ENCODE results near the gene TENM3. TPM values are rescaled to one million over a fixed set of nuclear protein-coding genes. Genes with fewer than 3 reads are reported as not detected.
"Not testable (repeated sequence)": the region's sequence is repeated elsewhere in the genome, so short reads cannot be mapped to it uniquely, and the experiment has no call there.

Gene TENM3
- not detected in 2 replicates for total RNA-seq

GRCh38 chr4:182243204-182243603 lies at the start of gene TENM3:
TENM3 (plus strand) TSS chr4:182243402; CDS start chr4:182324021, 80,619 bp downstream.
- DNase-seq (ENCODE audit: low spot score); H3K27ac Mint-ChIP-seq; H3K36me3 Mint-ChIP-seq (ENCODE audit: low read depth); H3K4me3 Mint-ChIP-seq; H3K27me3 Mint-ChIP-seq (ENCODE audit: insufficient read depth); intact Hi-C loops (cut with micrococcal nuclease); H3K4me1 Mint-ChIP-seq (ENCODE audit: low read depth): not testable (repeated sequence)
- H3K9me3 Mint-ChIP-seq: peaks cover 17% of the 10 kb centered on the region

- intact Hi-C loops (cut with micrococcal nuclease): no loop called here
Observed at GRCh38 chr4:182194091-182194824, 48.9 kb upstream of the TENM3 start.

DNA sequence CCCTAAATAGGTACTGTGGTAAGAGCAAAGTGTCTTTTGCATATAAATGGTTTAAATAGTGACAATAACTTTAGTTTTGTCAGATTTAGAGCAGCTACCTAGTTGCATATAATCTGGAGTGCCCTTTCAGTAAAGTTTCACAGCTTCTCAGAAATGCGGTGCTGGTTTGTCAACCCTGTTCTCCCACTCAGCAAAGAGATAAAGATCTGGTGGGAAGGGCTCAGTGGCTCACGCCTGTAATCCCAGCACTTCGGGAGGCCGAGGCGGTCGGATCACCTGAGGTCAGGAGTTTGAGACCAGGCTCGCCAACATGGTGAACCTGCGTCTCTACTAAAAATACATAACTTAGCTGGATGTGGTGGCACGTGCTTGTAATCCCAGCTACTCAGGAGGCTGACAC lies 45.6 kb upstream of the TENM3 start:
- Mint-ChIP-seq H3K27ac (no peak overlapping the region), H3K4me3 (no peak overlapping the region), H3K4me1 (ENCODE audit: low read depth) (no peaks in the 10 kb centered on the region), H3K9me3 (no peaks in the 10 kb centered on the region), H3K36me3 (ENCODE audit: low read depth) (no peaks in the 10 kb centered on the region), H3K27me3 (ENCODE audit: insufficient read depth) (no peaks in the 10 kb centered on the region)
- DNase-seq (ENCODE audit: low spot score): no peak
- intact Hi-C loops (cut with micrococcal nuclease): no loop called here

More at GRCh38 chr4:182194091-182194824, 48.9 kb upstream of the TENM3 start:
- Mint-ChIP-seq H3K27me3 (ENCODE audit: insufficient read depth) (no peaks in the 10 kb centered on the region), H3K4me3 (no peak overlapping the region), H3K27ac (no peak overlapping the region), H3K9me3 (no peaks in the 10 kb centered on the region), H3K36me3 (ENCODE audit: low read depth) (no peaks in the 10 kb centered on the region), H3K4me1 (ENCODE audit: low read depth) (no peaks in the 10 kb centered on the region)
- no peak for DNase-seq (ENCODE audit: low spot score)

DNA sequence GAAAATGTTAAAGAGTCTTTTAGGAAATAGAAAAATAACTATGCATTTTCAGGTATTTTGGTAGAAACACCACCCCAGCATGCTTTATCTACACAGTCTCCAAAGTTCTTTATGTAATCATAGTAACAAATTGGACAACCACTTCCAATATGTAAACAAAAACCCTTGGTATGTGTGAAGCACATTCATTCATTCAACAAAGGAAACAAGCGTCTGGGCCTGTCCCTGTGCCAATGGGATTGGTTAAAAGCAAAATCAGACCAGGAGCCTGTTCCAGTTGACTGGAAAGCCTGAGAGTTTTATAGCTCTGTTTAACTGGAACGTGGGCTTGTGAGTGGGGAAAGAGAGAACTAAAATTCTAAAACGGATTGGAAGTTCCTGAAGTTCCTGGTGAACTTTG lies 41.3 kb upstream of the TENM3 start:
- H3K27me3 Mint-ChIP-seq (ENCODE audit: insufficient read depth): no peaks in the 10 kb centered on the region
- no peak overlapping the region for H3K27ac Mint-ChIP-seq
- H3K36me3 Mint-ChIP-seq (ENCODE audit: low read depth): no peaks in the 10 kb centered on the region
- no peaks in the 10 kb centered on the region for H3K9me3 Mint-ChIP-seq
- no peak overlapping the region for H3K4me3 Mint-ChIP-seq
- intact Hi-C loops (cut with micrococcal nuclease): no loop called here
- no peaks in the 10 kb centered on the region for H3K4me1 Mint-ChIP-seq (ENCODE audit: low read depth)
- no peak for DNase-seq (ENCODE audit: low spot score)

- Mint-ChIP-seq H3K36me3 (ENCODE audit: low read depth) (no peaks in the 10 kb centered on the region), H3K9me3 (no peaks in the 10 kb centered on the region), H3K27ac (no peak overlapping the region), H3K27me3 (ENCODE audit: insufficient read depth) (no peaks in the 10 kb centered on the region), H3K4me3 (no peak overlapping the region), H3K4me1 (ENCODE audit: low read depth) (no peaks in the 10 kb centered on the region)
- intact Hi-C loops (cut with micrococcal nuclease): no loop called here
- DNase-seq (ENCODE audit: low spot score): no peak
Observed at GRCh38 chr4:182202650-182203049, 40.6 kb upstream of the TENM3 start.

- DNase-seq (ENCODE audit: low spot score): no peak
- Mint-ChIP-seq H3K27me3 (ENCODE audit: insufficient read depth) (no peaks in the 10 kb centered on the region), H3K4me3 (no peak overlapping the region), H3K27ac (no peak overlapping the region), H3K9me3 (no peaks in the 10 kb centered on the region), H3K4me1 (ENCODE audit: low read depth) (no peaks in the 10 kb centered on the region), H3K36me3 (ENCODE audit: low read depth) (no peaks in the 10 kb centered on the region)
- intact Hi-C loops (cut with micrococcal nuclease): no loop called here
Observed at GRCh38 chr4:182203872-182204411, 39.3 kb upstream of the TENM3 start.

- no peaks in the 10 kb centered on the region for H3K27me3 Mint-ChIP-seq (ENCODE audit: insufficient read depth)
- no peak overlapping the region for H3K27ac Mint-ChIP-seq
- intact Hi-C loops (cut with micrococcal nuclease): no loop called here
- no peak overlapping the region for H3K4me3 Mint-ChIP-seq
- H3K4me1 Mint-ChIP-seq (ENCODE audit: low read depth): no peaks in the 10 kb centered on the region
- no peaks in the 10 kb centered on the region for H3K36me3 Mint-ChIP-seq (ENCODE audit: low read depth)
- no peaks in the 10 kb centered on the region for H3K9me3 Mint-ChIP-seq
- DNase-seq (ENCODE audit: low spot score): no peak
Observed at GRCh38 chr4:182205306-182205705, 37.9 kb upstream of the TENM3 start.

- no peak overlapping the region for H3K27ac Mint-ChIP-seq
- H3K4me3 Mint-ChIP-seq: no peak overlapping the region
- intact Hi-C loops (cut with micrococcal nuclease): no loop called here
- H3K4me1 Mint-ChIP-seq (ENCODE audit: low read depth): no peaks in the 10 kb centered on the region
- no peaks in the 10 kb centered on the region for H3K36me3 Mint-ChIP-seq (ENCODE audit: low read depth)
- H3K27me3 Mint-ChIP-seq (ENCODE audit: insufficient read depth): no peaks in the 10 kb centered on the region
- DNase-seq (ENCODE audit: low spot score): no peak
- H3K9me3 Mint-ChIP-seq: no peaks in the 10 kb centered on the region
Observed at GRCh38 chr4:182206266-182206665, 36.9 kb upstream of the TENM3 start.

DNA sequence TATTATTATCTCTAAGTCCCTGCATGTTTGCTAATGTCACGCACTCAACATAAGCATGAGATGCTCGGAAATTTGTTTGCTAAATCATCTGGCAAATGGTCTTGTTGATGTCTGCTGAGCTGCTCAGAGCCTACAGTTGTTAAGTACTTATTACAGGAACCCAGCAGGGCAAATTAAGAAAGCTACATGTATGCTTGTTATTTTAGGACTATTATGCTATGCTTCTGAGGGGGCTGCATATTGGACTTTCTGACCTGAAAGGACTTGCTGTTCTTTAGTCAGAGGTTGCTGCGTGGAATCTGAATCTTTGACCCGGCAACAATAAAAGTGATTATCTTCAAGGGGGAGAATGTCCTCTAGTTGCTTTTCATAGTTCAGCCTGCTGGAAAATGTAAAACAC lies 36.3 kb upstream of the TENM3 start:
- Mint-ChIP-seq H3K36me3 (ENCODE audit: low read depth) (no peaks in the 10 kb centered on the region), H3K27me3 (ENCODE audit: insufficient read depth) (no peaks in the 10 kb centered on the region), H3K4me1 (ENCODE audit: low read depth) (no peaks in the 10 kb centered on the region), H3K27ac (no peak overlapping the region), H3K9me3 (no peaks in the 10 kb centered on the region), H3K4me3 (no peak overlapping the region)
- DNase-seq (ENCODE audit: low spot score): no peak
- intact Hi-C loops (cut with micrococcal nuclease): no loop called here

- no peak for DNase-seq (ENCODE audit: low spot score)
- H3K9me3 Mint-ChIP-seq: no peaks in the 10 kb centered on the region
- H3K27me3 Mint-ChIP-seq (ENCODE audit: insufficient read depth): peaks cover 2% of the 10 kb centered on the region
- intact Hi-C loops (cut with micrococcal nuclease): no loop called here
- no peaks in the 10 kb centered on the region for H3K4me1 Mint-ChIP-seq (ENCODE audit: low read depth)
- H3K4me3 Mint-ChIP-seq: no peak overlapping the region
- H3K27ac Mint-ChIP-seq: no peak overlapping the region
- no peaks in the 10 kb centered on the region for H3K36me3 Mint-ChIP-seq (ENCODE audit: low read depth)
Observed at GRCh38 chr4:182207830-182208396, 35.3 kb upstream of the TENM3 start.

GRCh38 chr4:182208526-182209050 lies 34.6 kb upstream of the TENM3 start:
- H3K4me3 Mint-ChIP-seq: no peak overlapping the region
- H3K9me3 Mint-ChIP-seq: no peaks in the 10 kb centered on the region
- no peak overlapping the region for H3K27ac Mint-ChIP-seq
- no peaks in the 10 kb centered on the region for H3K36me3 Mint-ChIP-seq (ENCODE audit: low read depth)
- H3K27me3 Mint-ChIP-seq (ENCODE audit: insufficient read depth): peaks cover 2% of the 10 kb centered on the region
- intact Hi-C loops (cut with micrococcal nuclease): no loop called here
- no peaks in the 10 kb centered on the region for H3K4me1 Mint-ChIP-seq (ENCODE audit: low read depth)
- no peak for DNase-seq (ENCODE audit: low spot score)

DNA sequence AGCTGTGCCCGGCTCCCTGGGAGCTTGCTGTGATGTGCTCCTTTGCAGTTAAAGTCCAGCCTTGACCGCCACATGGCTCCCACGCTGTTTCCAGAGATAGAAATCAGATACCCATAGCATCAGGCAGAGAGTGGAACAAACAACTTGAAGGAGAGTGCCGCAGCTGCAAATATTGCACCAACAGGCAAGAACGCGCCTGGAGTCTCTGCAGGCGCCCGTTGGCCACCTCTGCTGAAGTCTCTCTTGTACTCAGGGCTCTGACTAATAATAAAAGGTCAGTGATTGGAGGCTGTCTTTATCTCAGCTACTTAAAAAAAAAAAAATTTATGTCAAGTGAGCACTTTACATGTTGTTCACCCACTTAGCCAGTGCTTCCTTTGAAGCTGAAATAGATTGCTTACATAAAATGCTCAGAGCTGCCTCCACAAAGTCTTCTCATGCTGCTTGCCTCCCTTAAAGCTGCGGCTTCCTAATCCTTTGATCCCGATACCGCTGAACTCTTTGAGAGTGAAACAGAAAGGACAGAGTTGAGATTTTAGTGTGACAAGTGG lies 30.9 kb upstream of the TENM3 start:
- H3K36me3 Mint-ChIP-seq (ENCODE audit: low read depth): no peaks in the 10 kb centered on the region
- DNase-seq (ENCODE audit: low spot score): no peak
- H3K27ac Mint-ChIP-seq: no peak overlapping the region
- no peaks in the 10 kb centered on the region for H3K4me1 Mint-ChIP-seq (ENCODE audit: low read depth)
- H3K9me3 Mint-ChIP-seq: no peaks in the 10 kb centered on the region
- intact Hi-C loops (cut with micrococcal nuclease): no loop called here
- H3K27me3 Mint-ChIP-seq (ENCODE audit: insufficient read depth): peaks cover 2% of the 10 kb centered on the region
- H3K4me3 Mint-ChIP-seq: no peak overlapping the region

GRCh38 chr4:182213004-182213403 lies 30.2 kb upstream of the TENM3 start:
- Mint-ChIP-seq H3K27ac (no peak overlapping the region), H3K36me3 (ENCODE audit: low read depth) (no peaks in the 10 kb centered on the region), H3K27me3 (ENCODE audit: insufficient read depth) (peaks cover 2% of the 10 kb centered on the region), H3K9me3 (no peaks in the 10 kb centered on the region), H3K4me1 (ENCODE audit: low read depth) (no peaks in the 10 kb centered on the region), H3K4me3 (no peak overlapping the region)
- no peak for DNase-seq (ENCODE audit: low spot score)
- intact Hi-C loops (cut with micrococcal nuclease): no loop called here
